Measurements from ENCODE around the gene CST4.
"Not testable (repeated sequence)": the region's sequence is repeated elsewhere in the genome, so short reads cannot be mapped to it uniquely, and the experiment has no call there.

Gene CST4

GRCh38 chr20:23688684-23689398 lies at the start of gene CST4:
Gene CST4 (minus strand): TSS chr20:23689038. CDS start chr20:23688969, 69 bp downstream.
- DNase-seq, result not testable (repeated sequence)

GRCh38 chr20:23735391-23735790 lies 46.6 kb upstream of the CST4 start:
- DNase-seq, result peak in 2 of 3 donors; percentile 3 to 39

- not testable (repeated sequence) for DNase-seq
Observed at GRCh38 chr20:23734949-23735348, 46.1 kb upstream of the CST4 start.

- DNase-seq, result not testable (repeated sequence)
Observed at GRCh38 chr20:23734440-23734839, 45.6 kb upstream of the CST4 start.

GRCh38 chr20:23727016-23727415 lies 38.2 kb upstream of the CST4 start:
- DNase-seq, result peak in 2 of 3 donors; percentile 10 to 24

- no peak for DNase-seq
Observed at GRCh38 chr20:23725102-23725501, 36.3 kb upstream of the CST4 start.

- peak in 2 of 3 donors; percentile 35 to 43 for DNase-seq
Observed at GRCh38 chr20:23723659-23724307, 34.9 kb upstream of the CST4 start.

- not testable (repeated sequence) for DNase-seq
Observed at GRCh38 chr20:23722851-23723250, 34.0 kb upstream of the CST4 start.

GRCh38 chr20:23721962-23722361 lies 33.1 kb upstream of the CST4 start:
- DNase-seq, result no peak

GRCh38 chr20:23719351-23719750 lies 30.5 kb upstream of the CST4 start:
- not testable (repeated sequence) for DNase-seq

- DNase-seq, result not testable (repeated sequence)
Observed at GRCh38 chr20:23711778-23712177, 22.9 kb upstream of the CST4 start.

GRCh38 chr20:23710771-23711170 lies 21.9 kb upstream of the CST4 start:
- DNase-seq, result no peak

GRCh38 chr20:23705895-23706294 lies 17.1 kb upstream of the CST4 start:
- DNase-seq, result no peak

GRCh38 chr20:23702021-23702420 lies 13.2 kb upstream of the CST4 start:
- DNase-seq, result no peak

GRCh38 chr20:23700931-23701330 lies 12.1 kb upstream of the CST4 start:
- DNase-seq, result no peak

- DNase-seq, result no peak
Observed at GRCh38 chr20:23697947-23698346, 9.1 kb upstream of the CST4 start.

- not testable (repeated sequence) for DNase-seq
Observed at GRCh38 chr20:23695068-23695395, 6.2 kb upstream of the CST4 start.

- not testable (repeated sequence) for DNase-seq
Observed at GRCh38 chr20:23694178-23695067, 5.6 kb upstream of the CST4 start.

GRCh38 chr20:23692725-23693619 lies 4.1 kb upstream of the CST4 start:
- DNase-seq, result peak; percentile 59 to 62 (median 60)

- DNase-seq, result no peak
Observed at GRCh38 chr20:23691675-23692074, 2.8 kb upstream of the CST4 start.

- no peak for DNase-seq
Observed at GRCh38 chr20:23690581-23690980, 1.7 kb upstream of the CST4 start.

- no peak for DNase-seq
Observed at GRCh38 chr20:23689399-23689690, 507 bp upstream of the CST4 start.

GRCh38 chr20:23687986-23688385 lies 852 bp downstream of the CST4 start:
- DNase-seq, result no peak
